CD4-positive, alpha-beta T cell treated with Interleukin-17A for 1 hour (primary cell): ENCODE data around the gene SSBP3.

Experiments used
- DNase-seq: peaks from one replicate; pipeline ENCODE4 v3.0.0-alpha.2; 2020

SSBP3 gene

DNA sequence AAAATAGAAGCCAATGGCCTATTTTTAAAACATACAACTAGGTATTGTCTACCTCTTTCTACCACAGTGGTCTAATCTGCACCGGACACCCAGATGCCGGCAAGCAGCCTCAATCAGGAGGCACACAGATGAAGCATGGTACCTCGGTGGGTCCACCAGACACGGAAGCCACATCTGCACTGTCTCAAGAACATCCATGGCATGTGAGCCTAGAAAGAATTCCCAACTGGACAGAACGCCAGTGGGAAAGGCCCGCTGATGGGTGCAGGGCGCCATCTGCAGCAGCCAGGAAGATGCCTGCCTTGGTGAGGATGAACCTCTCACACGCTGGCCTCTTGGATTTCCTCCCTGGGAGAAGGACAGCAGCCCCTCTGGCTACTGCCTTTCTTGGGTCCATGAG is 126.7 kb downstream of the SSBP3 start:
- DNase-seq, result no peak

- no peak for DNase-seq
These were observed 127.2 kb downstream of the SSBP3 start for GRCh38 chr1:54278941-54279422.

GRCh38 chr1:54277451-54278341 is 128.5 kb downstream of the SSBP3 start:
- no peak for DNase-seq

GRCh38 chr1:54276617-54277450 is 129.4 kb downstream of the SSBP3 start:
- no peak for DNase-seq

DNA sequence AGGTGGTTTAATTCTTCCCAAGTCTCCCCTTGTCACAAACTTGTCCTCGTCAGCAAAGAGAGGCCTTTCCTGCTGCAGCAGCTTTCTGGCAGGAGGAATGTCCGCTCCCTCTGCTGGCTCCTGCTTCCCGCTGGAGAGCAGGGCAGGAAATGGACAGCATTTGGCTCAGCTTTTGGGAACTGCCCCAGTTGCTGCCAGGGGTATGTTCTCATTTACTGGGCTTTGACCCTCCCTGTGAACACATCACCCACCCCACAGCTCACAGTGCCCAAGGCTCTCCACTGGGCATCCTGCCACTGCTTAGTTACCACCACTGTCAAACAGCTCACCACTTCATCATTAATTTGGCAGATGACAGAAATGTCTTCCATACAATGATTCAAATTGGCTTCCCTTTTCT is 130.8 kb downstream of the SSBP3 start:
- no peak for DNase-seq

DNA sequence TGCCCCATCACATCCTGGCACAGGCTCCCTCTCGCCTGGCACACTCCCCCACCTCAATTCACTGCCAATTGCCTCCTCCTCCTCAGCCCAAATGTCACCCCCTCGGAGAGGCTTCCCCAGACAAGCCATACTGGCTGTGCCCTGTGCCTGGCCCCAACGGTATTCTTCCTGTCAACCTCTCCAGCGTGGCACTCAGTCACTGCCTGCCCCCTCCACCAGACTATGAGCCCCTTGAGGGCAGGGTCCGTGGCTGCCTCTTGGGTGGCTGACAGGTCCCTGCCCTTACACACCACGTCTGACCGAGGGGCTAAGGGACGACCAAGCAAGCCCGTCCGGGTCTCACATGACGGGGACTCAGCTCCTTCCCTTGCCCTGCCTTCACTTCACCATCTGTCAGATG is 131.3 kb downstream of the SSBP3 start:
- DNase-seq, result no peak

DNA sequence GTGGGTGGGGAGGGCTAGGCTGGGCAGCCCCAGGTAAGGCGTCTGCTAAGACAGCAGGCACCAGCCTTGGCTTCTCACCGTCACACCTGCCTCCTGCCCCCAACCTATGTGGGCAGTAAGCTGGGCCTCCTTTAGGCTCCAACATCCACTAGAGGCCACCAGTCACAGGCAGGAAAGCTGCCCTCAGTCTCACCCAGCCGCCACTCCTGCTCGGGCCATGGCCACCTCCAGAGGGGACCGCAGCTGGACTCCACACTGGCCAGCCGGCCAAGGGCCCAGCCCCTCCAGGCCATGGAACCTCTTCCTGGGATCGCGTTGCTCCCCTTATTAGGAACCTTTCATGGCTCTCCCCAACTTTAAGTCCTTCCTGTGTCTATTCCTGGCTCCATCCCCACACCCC is 131.7 kb downstream of the SSBP3 start:
- no peak for DNase-seq

DNA sequence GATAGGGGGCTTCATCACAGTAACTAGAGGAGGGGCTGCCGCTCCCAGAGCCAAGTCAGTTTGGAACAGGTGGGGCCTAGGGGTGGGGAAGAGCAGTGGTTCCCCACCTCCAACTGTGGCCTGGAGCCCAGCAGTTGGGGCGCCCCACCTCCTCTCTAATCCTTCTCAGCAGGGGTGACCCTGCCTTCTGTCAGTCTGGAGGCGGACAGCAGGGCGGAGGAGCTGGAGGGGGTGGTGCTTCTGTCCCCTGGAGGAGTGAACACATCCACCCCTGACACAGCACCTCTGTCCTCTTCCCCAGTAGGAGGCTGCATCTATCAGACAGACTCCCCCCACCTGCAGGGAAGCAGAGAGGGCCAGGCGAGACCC is 132.4 kb downstream of the SSBP3 start:
- no peak for DNase-seq

DNA sequence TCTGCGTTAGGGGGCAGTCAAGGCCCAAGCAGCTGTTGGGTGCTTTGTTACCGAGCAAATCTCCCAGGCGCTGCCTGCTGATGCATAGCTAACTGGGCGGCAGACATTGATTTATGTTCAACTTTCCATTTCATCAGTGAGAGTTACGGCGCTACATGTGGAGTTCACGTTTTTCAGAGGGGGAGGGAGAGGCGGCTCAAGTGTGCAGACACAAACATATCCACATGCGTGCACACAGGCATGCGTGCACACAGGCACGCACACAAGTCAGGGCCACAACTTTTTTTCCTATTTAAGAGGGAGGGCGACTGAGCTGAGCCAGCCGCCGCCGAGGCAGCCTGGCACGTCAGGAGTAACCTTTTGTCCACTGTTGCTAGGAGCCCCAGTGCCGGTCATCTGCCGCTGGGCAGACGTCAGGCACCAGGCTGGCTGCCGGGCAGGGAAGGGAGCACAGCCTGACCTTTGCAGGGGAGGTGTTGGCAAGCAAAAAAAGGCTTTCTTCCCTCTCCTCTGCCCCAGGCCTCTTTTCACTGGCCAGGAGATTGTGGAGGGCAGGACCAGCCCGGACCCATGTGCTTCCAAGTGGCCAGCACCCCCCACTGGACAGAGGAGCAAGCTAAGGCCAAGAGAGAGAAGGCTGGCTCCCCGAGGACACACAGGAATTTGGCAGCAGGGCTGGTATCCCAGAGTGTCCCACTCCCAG is 133.0 kb downstream of the SSBP3 start:
- DNase-seq, result no peak

- DNase-seq, result no peak
These were observed 133.5 kb downstream of the SSBP3 start for GRCh38 chr1:54272772-54273091.

- DNase-seq, result no peak
These were observed 134.1 kb downstream of the SSBP3 start for GRCh38 chr1:54272134-54272533.

GRCh38 chr1:54271341-54271740 is 134.9 kb downstream of the SSBP3 start:
- no peak for DNase-seq

DNA sequence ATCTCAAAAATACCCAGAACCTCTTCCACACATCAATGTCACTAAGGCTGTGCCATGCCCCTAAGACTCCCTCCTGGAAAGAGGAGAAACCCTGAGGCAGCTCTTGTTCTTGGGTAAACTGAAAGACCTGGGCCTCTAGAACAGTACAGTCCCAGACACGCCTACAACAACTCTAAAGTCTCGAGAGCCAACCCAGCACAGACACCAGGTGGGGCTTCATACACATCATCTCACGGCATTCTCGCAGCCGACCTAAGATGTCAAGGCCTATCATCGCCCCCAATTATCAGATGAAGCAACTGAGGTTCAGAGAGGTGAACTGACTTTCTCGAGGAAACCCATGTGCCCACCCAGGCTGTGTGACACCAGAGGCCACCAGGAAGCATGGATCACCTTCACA is 135.7 kb downstream of the SSBP3 start:
- no peak for DNase-seq

DNA sequence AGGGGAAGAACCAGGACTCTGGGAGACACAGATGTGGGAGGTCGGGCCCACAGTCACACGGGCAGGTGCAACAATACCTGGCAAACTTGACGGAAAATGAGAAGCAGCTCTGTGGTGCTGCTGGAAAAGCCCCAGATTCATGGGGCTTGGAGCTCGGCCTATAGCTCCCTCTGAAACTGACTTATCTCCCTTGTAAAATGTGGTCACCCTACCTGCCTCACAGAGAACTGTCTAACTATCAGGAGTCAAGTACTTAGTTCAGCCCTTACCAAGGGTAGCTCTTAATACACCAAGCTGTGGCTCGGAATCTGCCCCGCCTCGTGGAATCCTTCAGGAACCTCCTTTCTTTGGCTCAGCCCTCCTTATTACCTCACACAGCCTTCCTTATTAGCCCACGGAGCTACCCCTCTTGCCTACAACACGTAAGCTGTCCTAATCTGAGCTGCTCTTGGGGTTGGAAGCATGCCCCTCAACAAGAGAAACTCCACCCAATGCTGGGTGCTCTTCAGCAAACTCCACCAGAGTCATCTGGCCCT is 137.4 kb downstream of the SSBP3 start:
- DNase-seq, result no peak

GRCh38 chr1:54267815-54268761 is 138.1 kb downstream of the SSBP3 start:
- DNase-seq, result no peak

- no peak for DNase-seq
These were observed 139.3 kb downstream of the SSBP3 start for GRCh38 chr1:54266908-54267307.

DNA sequence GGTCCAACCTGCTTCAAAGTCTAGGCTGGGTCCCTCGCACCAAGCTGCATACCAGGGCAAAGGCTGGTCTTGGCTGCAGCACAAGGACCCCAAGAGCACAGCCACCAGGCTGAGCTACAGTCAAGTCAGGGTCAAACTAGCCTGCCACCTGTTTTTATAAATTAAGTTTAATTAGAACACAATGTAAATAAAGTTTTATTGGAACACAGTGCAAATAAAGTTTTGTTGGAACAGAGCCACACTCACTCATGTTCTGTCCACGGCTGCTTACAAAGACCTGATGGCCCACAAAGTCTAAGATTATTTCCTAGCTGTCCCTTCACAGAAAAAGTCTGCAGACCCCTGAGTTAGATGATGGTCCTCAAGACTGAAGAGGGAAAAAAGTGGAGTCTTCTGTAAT is 140.0 kb downstream of the SSBP3 start:
- no peak for DNase-seq

GRCh38 chr1:54265659-54266058 is 140.5 kb downstream of the SSBP3 start:
- DNase-seq, result no peak

GRCh38 chr1:54265126-54265525 is 141.1 kb downstream of the SSBP3 start:
- DNase-seq, result no peak

DNA sequence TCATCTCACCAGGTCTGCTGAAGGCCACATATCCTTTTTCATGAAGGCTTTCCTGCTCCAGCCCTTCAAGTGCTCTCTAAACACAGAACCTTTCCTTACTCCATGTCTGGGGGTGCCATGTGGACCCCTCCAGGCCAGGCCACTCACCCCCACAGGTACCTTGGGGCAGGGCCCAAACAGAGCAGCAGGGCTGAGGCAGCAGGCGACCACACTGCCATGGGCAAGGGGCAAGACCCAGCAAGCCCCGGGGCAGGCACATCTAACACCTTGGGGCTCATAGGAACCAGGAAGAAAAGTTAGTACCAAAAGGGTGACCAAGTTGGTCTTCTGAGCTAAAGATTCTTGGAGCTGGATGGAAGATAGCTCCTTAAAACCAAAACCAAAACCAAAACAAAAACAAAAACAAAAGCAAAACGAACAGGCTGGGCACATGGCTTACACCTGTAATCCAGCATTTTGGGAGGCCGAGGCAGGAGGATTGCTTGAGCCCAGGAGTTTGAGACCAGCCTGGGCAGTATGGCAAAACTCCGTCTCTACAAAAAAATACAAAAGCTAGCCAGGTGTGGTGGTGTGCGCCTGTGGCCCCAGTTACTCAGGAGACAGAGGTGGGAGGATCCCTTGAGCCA is 142.5 kb downstream of the SSBP3 start:
- DNase-seq, result no peak

DNA sequence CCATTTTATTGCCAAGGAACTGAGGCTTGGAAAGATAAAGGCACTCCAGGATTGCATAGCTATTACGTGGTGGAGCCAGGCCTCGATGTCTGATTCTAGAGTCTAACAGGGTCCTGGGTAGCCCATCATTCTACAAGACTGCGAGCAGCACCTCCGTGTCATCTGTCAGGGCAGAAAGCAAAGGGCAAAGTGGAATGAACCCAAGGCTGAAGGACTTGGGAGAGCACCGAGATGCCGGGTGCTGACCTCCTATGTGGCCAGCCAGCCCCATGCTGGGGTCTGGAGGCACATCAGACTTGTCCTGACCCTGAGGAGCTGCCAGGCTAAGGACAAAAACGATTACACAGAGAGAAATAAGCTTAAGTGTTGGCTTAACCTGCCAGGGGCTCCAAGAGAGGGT is 143.9 kb downstream of the SSBP3 start:
- DNase-seq, result no peak

GRCh38 chr1:54260810-54261209 is 145.4 kb downstream of the SSBP3 start:
- DNase-seq, result no peak
